Smooth muscle cell (in vitro differentiated cells): Measurements from ENCODE around the gene VEGFA. TPM values are rescaled to one million over a fixed set of nuclear protein-coding genes. Genes with fewer than 3 reads are reported as not detected.

Source experiments
- DNase-seq: peaks from one replicate; lab custom pipeline; 2025; ENCODE audit not compliant: unreplicated experiment; lab: John Stamatoyannopoulos, UW
- H2AFZ ChIP-seq: fragments of 200-600 bp; sonication (generic); 2 replicates; pipeline ENCODE4 v1.6.0; 2016; ENCODE audit warnings: antibody characterized with exemption, low read depth, mild to moderate bottlenecking
- H3F3A ChIP-seq: fragments of 200-600 bp; sonication (generic); 2 replicates; pipeline ENCODE4 v1.6.0; 2017; ENCODE audit warnings: antibody characterized with exemption, low read depth
- H3K27ac ChIP-seq: fragments of 200-600 bp; sonication (generic); 2 replicates; pipeline ENCODE4 v1.5.1; 2016; ENCODE audit warnings: low read depth, mild to moderate bottlenecking
- H3K27me3 ChIP-seq: fragments of 200-600 bp; sonication (generic); 2 replicates; pipeline ENCODE4 v1.6.1; 2016; ENCODE audit warnings: low read depth, mild to moderate bottlenecking
- H3K36me3 ChIP-seq: fragments of 200-600 bp; sonication (generic); 2 replicates; pipeline ENCODE4 v1.5.1; 2016; ENCODE audit warnings: low read depth
- H3K4me1 ChIP-seq: fragments of 200-600 bp; sonication (generic); 2 replicates; pipeline ENCODE4 v1.5.1; 2016; ENCODE audit warnings: low read depth
- H3K4me2 ChIP-seq: fragments of 200-600 bp; sonication (generic); 2 replicates; pipeline ENCODE4 v1.6.0; 2016; ENCODE audit warnings: mild to moderate bottlenecking
- H3K4me3 ChIP-seq: fragments of 200-600 bp; sonication (generic); 2 replicates; pipeline ENCODE4 v1.5.1; 2016; ENCODE audit warnings: mild to moderate bottlenecking
- H3K79me2 ChIP-seq: fragments of 200-600 bp; sonication (generic); 2 replicates; pipeline ENCODE4 v1.6.0; 2016; ENCODE audit warnings: low read depth, mild to moderate bottlenecking
- H3K9ac ChIP-seq: fragments of 200-600 bp; sonication (generic); 2 replicates; pipeline ENCODE4 v1.6.0; 2016; ENCODE audit warnings: low read depth
- H3K9me3 ChIP-seq: fragments of 200-600 bp; sonication (generic); replicated peaks from 2 replicates; pipeline ENCODE4 v1.5.1; 2016; ENCODE audit warnings: low read depth
- H4K20me1 ChIP-seq: fragments of 200-600 bp; sonication (generic); 2 replicates; pipeline ENCODE4 v1.6.0; 2016; ENCODE audit warnings: low read depth
- CTCF ChIP-seq: fragments of 200-600 bp; sonication (generic); IDR thresholded peaks from 2 replicates; pipeline ENCODE4 v1.5.1; 2017; ENCODE audit warnings: borderline replicate concordance, mild to moderate bottlenecking, antibody characterized with exemption; ENCODE audit not compliant: insufficient read depth, poor library complexity, severe bottlenecking
- WGBS: methylation state at CpG from one replicate; pipeline ENCODE4 v1.1.7; 2016; ENCODE audit warnings: low lambda C conversion rate; 5-methylcytosine and 5-hydroxymethylcytosine counted together
- polyA plus RNA-seq: library from polyadenylated mRNA; unstranded; fragments of >200 nt; fragmentation: Nextera tagmentation; extraction: Ambion mirVana; gene quantifications from 2 replicates; pipeline ENCODE4 v1.2.1, GENCODE V29; 2016
- total RNA-seq: library from RNA; depleted of rRNA; stranded (reverse); fragments of >200 nt; gene quantifications from 2 replicates; pipeline ENCODE4 v1.2.3, GENCODE V29; 2014

The VEGFA gene
- total and polyA plus RNA-seq, 2 experiments from 2014 or later, result 116 to 136 TPM

- no peak for DNase-seq
- WGBS, result 90% methylated on average over 16 of the region's 16 CpGs
- no peak overlapping the region for H3K4me3 ChIP-seq
- H3F3A ChIP-seq, result no peaks in the 10 kb centered on the region
- no peak overlapping the region for H3K9ac ChIP-seq
- no peaks in the 10 kb centered on the region for H3K27me3 ChIP-seq
- no peaks in the 10 kb centered on the region for H3K79me2 ChIP-seq
- no peaks in the 10 kb centered on the region for H3K9me3 ChIP-seq
- H3K36me3 ChIP-seq, result no peaks in the 10 kb centered on the region
- no peak overlapping the region for H3K27ac ChIP-seq
- no peak for TF ChIP-seq CTCF
- H2AFZ ChIP-seq, result no peak overlapping the region
- no peaks in the 10 kb centered on the region for H3K4me1 ChIP-seq
- no peak overlapping the region for H3K4me2 ChIP-seq
- H4K20me1 ChIP-seq, result no peaks in the 10 kb centered on the region
Measured at GRCh38 chr6:43801495-43802181, 31.6 kb downstream of the VEGFA start.

DNA sequence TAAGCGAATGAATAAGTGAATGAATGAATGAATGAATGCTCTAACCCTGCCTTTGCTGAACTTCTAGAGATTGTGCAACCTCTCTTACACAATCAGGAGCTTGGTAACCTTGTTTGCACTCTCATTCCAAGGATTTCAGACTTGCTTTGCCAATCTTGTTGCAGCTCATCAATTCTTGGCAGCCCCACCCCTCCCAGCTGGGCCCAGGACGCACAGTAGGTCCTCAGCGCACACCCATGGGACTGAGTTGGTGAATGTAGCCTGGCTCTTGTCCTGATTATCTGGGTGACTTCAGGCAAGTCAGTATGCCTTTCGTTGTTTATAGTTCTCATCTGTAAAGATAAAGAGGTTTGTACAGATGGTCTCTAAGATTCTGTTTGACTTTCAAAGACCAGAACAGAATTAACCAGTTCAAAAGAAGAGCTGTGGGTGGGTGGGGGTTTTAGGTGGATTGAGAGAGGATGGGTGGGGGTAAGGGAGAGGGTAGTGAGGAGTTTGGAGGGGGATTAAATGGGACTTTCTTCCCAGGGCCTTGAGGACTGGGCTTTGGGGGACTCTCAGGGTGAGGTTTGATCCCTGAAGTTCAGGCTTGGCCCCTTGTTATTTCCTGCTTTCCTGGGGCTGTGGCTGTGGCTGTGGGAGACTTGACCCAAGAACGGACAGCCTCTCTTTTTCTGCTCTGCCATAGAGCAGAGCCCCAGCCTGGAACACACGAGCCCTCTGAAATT, 33.2 kb downstream of the VEGFA start:
- no peak for TF ChIP-seq CTCF
- no peaks in the 10 kb centered on the region for H3K79me2 ChIP-seq
- DNase-seq, result no peak
- H3K4me2 ChIP-seq, result no peak overlapping the region
- H3K27ac ChIP-seq, result no peak overlapping the region
- peaks cover 13% of the 10 kb centered on the region for H3F3A ChIP-seq
- peaks cover 9% of the 10 kb centered on the region for H3K4me1 ChIP-seq
- H3K27me3 ChIP-seq, result no peaks in the 10 kb centered on the region
- WGBS, result 59% methylated on average over 6 of the region's 6 CpGs
- H3K9ac ChIP-seq, result no peak overlapping the region
- H3K9me3 ChIP-seq, result no peaks in the 10 kb centered on the region
- H3K36me3 ChIP-seq, result no peaks in the 10 kb centered on the region
- no peak overlapping the region for H2AFZ ChIP-seq
- H3K4me3 ChIP-seq, result no peak overlapping the region
- no peaks in the 10 kb centered on the region for H4K20me1 ChIP-seq

- Histone ChIP-seq H3K9me3 (no peaks in the 10 kb centered on the region), H3K79me2 (no peaks in the 10 kb centered on the region), H3K4me2 (no peak overlapping the region), H3K9ac (no peak overlapping the region), H4K20me1 (no peaks in the 10 kb centered on the region), H3F3A (peaks cover 15% of the 10 kb centered on the region), H3K4me3 (no peak overlapping the region), H3K36me3 (no peaks in the 10 kb centered on the region), H3K27ac (no peak overlapping the region), H3K27me3 (no peaks in the 10 kb centered on the region), H2AFZ (no peak overlapping the region), H3K4me1 (peaks cover 9% of the 10 kb centered on the region)
- WGBS, result 72% methylated on average over 2 of the region's 2 CpGs
- no peak for TF ChIP-seq CTCF
- no peak for DNase-seq
Measured at GRCh38 chr6:43803783-43804549, 34.0 kb downstream of the VEGFA start.
